Breast epithelium (tissue), 3 donors: ENCODE data around the gene PDE6H.

ENCODE experiments used
- POLR2A ChIP-seq: fragments of 450-650 bp; IDR thresholded peaks from one replicate; pipeline ENCODE4 v1.6.1; 2016; ENCODE audit warnings: antibody characterized with exemption, mild to moderate bottlenecking, moderate library complexity
- POLR2AphosphoS5 ChIP-seq, 3 donors: sonication (generic); formaldehyde crosslinking; IDR thresholded peaks; one replicate each; pipeline ENCODE4 v1.6.1; 2017; ENCODE audit warnings: antibody characterized with exemption in 3 of 3
- TF ChIP-seq, protein P1 (sequence below), 3 donors: fragments of 450-650 bp; IDR thresholded peaks; one replicate each; pipeline ENCODE4 v1.5.1; 2016 to 2017; ENCODE audit warnings: antibody characterized with exemption in 3 of 3, mild to moderate bottlenecking in 3 of 3, moderate library complexity in 3 of 3

DNA sequence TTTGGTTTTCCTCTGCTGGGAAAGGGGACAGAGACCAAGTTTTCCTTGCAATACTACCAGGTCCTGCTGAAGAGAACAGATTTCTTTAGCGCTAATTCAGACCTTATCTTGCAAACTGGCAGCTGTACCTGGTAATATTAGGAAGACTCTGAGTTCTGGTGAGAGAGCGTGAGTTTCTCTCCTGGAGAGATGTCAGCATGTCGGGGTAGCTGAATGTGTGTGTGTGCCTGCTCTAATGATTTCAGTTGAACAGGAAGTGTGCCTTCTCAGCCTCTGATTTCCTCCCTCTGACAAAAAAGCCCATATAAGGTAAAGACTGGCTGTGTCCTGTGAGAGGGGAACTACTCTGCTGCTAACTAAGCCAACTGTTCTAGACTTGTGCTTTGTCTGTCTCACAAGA is 24.2 kb upstream of the PDE6H start:
- no peak for TF ChIP-seq POLR2A
- TF ChIP-seq, protein P1, sequence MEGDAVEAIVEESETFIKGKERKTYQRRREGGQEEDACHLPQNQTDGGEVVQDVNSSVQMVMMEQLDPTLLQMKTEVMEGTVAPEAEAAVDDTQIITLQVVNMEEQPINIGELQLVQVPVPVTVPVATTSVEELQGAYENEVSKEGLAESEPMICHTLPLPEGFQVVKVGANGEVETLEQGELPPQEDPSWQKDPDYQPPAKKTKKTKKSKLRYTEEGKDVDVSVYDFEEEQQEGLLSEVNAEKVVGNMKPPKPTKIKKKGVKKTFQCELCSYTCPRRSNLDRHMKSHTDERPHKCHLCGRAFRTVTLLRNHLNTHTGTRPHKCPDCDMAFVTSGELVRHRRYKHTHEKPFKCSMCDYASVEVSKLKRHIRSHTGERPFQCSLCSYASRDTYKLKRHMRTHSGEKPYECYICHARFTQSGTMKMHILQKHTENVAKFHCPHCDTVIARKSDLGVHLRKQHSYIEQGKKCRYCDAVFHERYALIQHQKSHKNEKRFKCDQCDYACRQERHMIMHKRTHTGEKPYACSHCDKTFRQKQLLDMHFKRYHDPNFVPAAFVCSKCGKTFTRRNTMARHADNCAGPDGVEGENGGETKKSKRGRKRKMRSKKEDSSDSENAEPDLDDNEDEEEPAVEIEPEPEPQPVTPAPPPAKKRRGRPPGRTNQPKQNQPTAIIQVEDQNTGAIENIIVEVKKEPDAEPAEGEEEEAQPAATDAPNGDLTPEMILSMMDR (IDR thresholded peaks at IDR 0.05): no peak
- peak in 2 of 3 donors; percentile 36 to 47 for TF ChIP-seq POLR2AphosphoS5 (IDR thresholded peaks at IDR 0.05)
